HepG2 (cell line): ENCODE measurements around the gene MYO10. TPM values are rescaled to one million over a fixed set of nuclear protein-coding genes. Genes with fewer than 3 reads are reported as not detected.

ENCODE experiments used
- CEBPB ChIP-seq: IDR thresholded peaks from 2 replicates; pipeline ENCODE4 v1.6.1; 2011; ENCODE audit warnings: low read depth, low read length, improper control_type of control experiment, borderline replicate concordance
- FOXP4 ChIP-seq: sonication (generic); formaldehyde crosslinking; IDR thresholded peaks from 2 replicates; pipeline ENCODE4 v1.4.0; 2020; ENCODE audit warnings: missing genetic modification reagents
- MED1 ChIP-seq: sonication (generic); formaldehyde crosslinking; IDR thresholded peaks from 2 replicates; pipeline ENCODE4 v1.4.0; 2020; ENCODE audit warnings: missing genetic modification reagents
- NFIC ChIP-seq: IDR thresholded peaks from 2 replicates; pipeline ENCODE4 v1.6.1; 2012; ENCODE audit warnings: mild to moderate bottlenecking, low read length, inconsistent platforms
- ZNF33A ChIP-seq: sonication (generic); formaldehyde crosslinking; IDR thresholded peaks from 2 replicates; pipeline ENCODE4 v1.5.1; 2020; ENCODE audit warnings: missing genetic modification reagents, mild to moderate bottlenecking, moderate library complexity, borderline replicate concordance
- ZNF431 ChIP-seq: sonication (generic); formaldehyde crosslinking; IDR thresholded peaks from 2 replicates; pipeline ENCODE4 v1.9.0; 2022; ENCODE audit warnings: missing genetic modification reagents, low read depth, mild to moderate bottlenecking, borderline replicate concordance
- polyA plus RNA-seq, 8 experiments: library from polyadenylated mRNA; depleted of rRNA in 3 of 8; stranded (reverse) in 7 of 8; unstranded in 1 of 8; fragments of >200 nt; fragmentation: Illumina TruSeq in 4 of 8; extraction: Trizol in 4 of 8; gene quantifications; 2 replicates each; pipeline versions ENCODE4 v1.2.1 to v1.2.3, GENCODE V29; 2011 to 2016; ENCODE audit warnings: low read depth in 4 of 8, missing spikeins in 1 of 8, mixed read lengths in 1 of 8; ENCODE audit not compliant: insufficient read depth in 1 of 8
- total RNA-seq, 5 experiments: library from RNA; depleted of rRNA; stranded (reverse); fragments of >200 nt; fragmentation: Illumina TruSeq; extraction: Trizol; gene quantifications; 2 replicates each; pipeline ENCODE4 v1.2.3, GENCODE V29; 2016; ENCODE audit warnings: low read depth in 1 of 5
- TF ChIP-seq, protein P1 (sequence below): IDR thresholded peaks from 2 replicates; pipeline ENCODE4 v1.4.0; 2020; ENCODE audit warnings: mild to moderate bottlenecking, missing genetic modification reagents

The MYO10 gene
- total and polyA plus RNA-seq, 2 of the 13 experiments (the other 11 are each of a cell fraction or from before 2014, with no cell fraction given): 4.5 to 14.0 TPM

GRCh38 chr5:16774806-16775205 is 161.3 kb downstream of the MYO10 start (continued):
- TF ChIP-seq, protein P1, sequence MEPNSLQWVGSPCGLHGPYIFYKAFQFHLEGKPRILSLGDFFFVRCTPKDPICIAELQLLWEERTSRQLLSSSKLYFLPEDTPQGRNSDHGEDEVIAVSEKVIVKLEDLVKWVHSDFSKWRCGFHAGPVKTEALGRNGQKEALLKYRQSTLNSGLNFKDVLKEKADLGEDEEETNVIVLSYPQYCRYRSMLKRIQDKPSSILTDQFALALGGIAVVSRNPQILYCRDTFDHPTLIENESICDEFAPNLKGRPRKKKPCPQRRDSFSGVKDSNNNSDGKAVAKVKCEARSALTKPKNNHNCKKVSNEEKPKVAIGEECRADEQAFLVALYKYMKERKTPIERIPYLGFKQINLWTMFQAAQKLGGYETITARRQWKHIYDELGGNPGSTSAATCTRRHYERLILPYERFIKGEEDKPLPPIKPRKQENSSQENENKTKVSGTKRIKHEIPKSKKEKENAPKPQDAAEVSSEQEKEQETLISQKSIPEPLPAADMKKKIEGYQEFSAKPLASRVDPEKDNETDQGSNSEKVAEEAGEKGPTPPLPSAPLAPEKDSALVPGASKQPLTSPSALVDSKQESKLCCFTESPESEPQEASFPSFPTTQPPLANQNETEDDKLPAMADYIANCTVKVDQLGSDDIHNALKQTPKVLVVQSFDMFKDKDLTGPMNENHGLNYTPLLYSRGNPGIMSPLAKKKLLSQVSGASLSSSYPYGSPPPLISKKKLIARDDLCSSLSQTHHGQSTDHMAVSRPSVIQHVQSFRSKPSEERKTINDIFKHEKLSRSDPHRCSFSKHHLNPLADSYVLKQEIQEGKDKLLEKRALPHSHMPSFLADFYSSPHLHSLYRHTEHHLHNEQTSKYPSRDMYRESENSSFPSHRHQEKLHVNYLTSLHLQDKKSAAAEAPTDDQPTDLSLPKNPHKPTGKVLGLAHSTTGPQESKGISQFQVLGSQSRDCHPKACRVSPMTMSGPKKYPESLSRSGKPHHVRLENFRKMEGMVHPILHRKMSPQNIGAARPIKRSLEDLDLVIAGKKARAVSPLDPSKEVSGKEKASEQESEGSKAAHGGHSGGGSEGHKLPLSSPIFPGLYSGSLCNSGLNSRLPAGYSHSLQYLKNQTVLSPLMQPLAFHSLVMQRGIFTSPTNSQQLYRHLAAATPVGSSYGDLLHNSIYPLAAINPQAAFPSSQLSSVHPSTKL (CRISPR knock-in tag): peak; percentile 49
- TF ChIP-seq ZNF431 (CRISPR knock-in tag) (no peak), NFIC (peak; percentile 70; the same call in 1 of the 2 replicates), ZNF33A (CRISPR knock-in tag) (no peak), CEBPB (peak; percentile 15; the same call in 1 of the 2 replicates), MED1 (CRISPR knock-in tag) (peak; percentile 55; the same call in 1 of the 2 replicates), FOXP4 (CRISPR knock-in tag) (peak; percentile 66)
